GM18519 (cell line): Measurements from ENCODE around the gene UBE2Q2.
"Not testable (repeated sequence)": the region's sequence is repeated elsewhere in the genome, so short reads cannot be mapped to it uniquely, and the experiment has no call there.

Experiments used
- ATAC-seq: cut with Tn5 transposase; IDR thresholded peaks from one replicate; pipeline ENCODE4 v1.9.1; 2021; ENCODE audit warnings: mild to moderate bottlenecking, moderate library complexity; ENCODE audit not compliant: unreplicated experiment, low FRiP score

Gene UBE2Q2

GRCh38 chr15:75842722-75843677, at the start of gene UBE2Q2:
UBE2Q2 (plus strand) TSS chr15:75843447; CDS start chr15:75843667, 220 bp downstream.
- ATAC-seq: no peak

DNA sequence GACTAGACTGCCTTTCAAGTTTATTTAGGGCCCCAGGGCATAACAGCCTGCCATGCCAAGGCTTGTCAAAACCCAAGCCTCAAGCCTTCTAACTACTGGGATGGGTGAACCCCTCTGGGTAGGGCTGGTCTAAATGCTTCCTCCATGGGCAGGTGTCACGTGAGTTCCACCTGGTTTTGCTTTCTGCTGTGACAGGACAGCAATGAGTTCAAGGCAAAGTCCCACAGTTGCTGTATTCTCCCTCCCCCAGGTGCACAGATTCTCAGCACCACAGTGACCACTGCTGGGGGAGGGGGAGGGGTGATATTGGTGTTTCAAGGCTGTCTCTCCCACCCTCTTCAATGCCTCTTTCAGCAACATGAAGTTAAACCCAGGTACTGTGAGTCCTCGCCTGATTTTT, 46.9 kb upstream of the UBE2Q2 start:
- no peak for ATAC-seq

DNA sequence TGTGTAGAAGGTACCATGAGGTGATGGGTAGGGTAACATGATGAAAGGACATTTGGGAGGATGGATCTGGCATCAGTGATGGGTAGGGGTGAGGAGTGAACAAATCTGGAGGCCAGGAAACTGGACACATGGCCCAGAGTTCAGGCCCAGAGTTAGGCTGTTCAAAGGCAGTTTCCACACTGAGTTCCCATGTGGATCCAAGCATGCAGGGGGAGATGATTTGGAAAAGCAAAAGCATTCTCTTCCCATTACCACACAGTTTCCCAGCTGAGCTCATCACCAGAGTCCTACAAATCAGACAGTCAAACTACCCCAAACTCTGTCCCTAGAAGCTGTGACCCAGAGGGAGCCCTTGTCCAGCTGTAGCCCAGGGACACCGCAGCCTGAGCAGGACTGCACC, 46.1 kb upstream of the UBE2Q2 start:
- not testable (repeated sequence) for ATAC-seq

GRCh38 chr15:75799190-75799589, 44.1 kb upstream of the UBE2Q2 start:
- no peak for ATAC-seq

DNA sequence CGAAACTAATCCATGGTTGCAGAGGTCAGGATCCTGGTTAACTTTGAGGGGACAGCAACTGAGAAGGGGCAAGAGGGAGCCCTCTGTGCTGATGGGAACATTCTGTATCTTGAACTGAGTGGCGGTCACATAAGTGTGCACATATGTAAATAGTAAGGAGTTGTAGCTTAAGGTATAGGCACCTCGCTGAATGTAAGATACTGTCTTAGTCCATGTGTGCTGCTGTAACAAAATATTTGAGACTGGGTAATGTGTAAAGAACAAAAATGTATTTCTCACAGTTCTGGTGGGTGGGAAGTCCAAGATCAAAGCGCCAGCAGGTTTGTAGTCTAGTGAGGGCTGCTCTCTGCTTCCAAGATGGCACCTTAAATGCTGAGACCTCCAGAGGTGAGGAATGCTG, 42.8 kb upstream of the UBE2Q2 start:
- ATAC-seq: not testable (repeated sequence)

GRCh38 chr15:75801859-75802593, 41.2 kb upstream of the UBE2Q2 start:
- ATAC-seq: no peak

- not testable (repeated sequence) for ATAC-seq
Measured at GRCh38 chr15:75807486-75807885, 35.8 kb upstream of the UBE2Q2 start.

GRCh38 chr15:75808009-75808408, 35.2 kb upstream of the UBE2Q2 start:
- not testable (repeated sequence) for ATAC-seq

DNA sequence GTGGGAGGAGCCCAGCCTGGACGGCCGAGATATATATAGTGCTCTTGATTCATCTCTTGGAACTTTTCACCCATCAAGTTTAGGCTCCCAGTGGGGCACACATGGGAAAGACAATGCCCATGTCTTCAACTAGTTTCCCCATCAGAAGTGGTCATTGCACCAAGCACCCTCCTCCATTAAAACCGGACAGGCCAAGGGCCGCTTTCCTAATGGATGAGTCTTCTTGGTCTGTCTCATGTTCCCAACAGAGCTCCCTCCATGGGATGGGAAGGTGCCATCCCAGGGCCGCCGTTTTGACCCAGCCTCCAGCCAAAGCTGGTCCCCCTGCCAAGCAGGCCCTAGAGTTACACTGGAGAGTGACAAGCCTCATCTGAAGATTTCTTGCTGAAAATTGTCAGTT, 34.7 kb upstream of the UBE2Q2 start:
- ATAC-seq: no peak

GRCh38 chr15:75809986-75810750, 33.1 kb upstream of the UBE2Q2 start:
- no peak for ATAC-seq

GRCh38 chr15:75810874-75811498, 32.3 kb upstream of the UBE2Q2 start:
- no peak for ATAC-seq

GRCh38 chr15:75811626-75812025, 31.6 kb upstream of the UBE2Q2 start:
- no peak for ATAC-seq

DNA sequence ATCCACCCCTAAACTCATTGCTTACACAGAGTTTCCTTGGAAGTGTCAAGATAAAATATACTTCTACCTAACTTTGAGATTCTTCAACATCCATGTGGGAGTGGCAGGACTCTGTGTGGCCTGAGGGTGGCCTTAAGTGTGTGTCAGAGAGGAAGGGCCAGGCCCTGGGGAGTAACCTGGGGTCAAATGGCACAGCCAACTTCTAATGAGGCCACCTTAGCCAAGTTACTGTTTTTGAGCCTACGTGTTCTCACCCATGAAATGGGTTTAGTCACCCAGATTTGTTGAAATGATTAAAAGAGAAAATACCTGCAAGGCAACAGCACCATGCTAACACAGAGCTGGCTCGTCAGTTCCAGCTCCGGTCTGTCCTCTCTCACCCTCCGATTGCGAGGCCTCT, 28.5 kb upstream of the UBE2Q2 start:
- ATAC-seq: no peak

GRCh38 chr15:75815811-75816719, 27.2 kb upstream of the UBE2Q2 start:
- ATAC-seq: no peak

GRCh38 chr15:75817138-75817935, 25.9 kb upstream of the UBE2Q2 start:
- no peak for ATAC-seq

GRCh38 chr15:75820206-75820605, 23.0 kb upstream of the UBE2Q2 start:
- no peak for ATAC-seq

DNA sequence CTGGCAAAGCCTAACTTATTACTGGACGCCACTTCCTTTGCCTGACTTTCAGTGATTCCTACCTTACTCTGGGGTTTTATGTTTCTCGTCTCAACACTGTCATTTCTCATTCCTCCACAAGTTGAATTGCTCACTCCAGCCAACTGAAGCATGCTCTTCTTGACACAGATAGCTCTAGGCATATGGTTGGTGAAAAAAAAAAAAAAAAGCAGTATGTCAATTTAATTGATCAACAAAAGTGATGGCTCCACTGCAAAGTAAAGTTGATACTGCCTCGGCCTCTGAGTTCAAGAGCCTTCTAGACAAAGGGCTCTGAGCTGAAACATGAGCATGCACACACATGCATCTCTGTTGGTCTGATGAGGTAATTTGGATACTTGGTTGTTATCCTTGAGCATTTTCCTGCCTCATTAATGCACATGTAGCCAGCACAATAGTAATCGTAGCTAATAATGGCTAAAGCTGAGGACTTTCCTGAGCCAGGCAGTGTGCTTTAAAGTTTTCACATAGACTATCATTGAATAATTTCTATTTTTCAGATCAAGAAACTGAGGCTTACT, 21.4 kb upstream of the UBE2Q2 start:
- ATAC-seq: no peak

DNA sequence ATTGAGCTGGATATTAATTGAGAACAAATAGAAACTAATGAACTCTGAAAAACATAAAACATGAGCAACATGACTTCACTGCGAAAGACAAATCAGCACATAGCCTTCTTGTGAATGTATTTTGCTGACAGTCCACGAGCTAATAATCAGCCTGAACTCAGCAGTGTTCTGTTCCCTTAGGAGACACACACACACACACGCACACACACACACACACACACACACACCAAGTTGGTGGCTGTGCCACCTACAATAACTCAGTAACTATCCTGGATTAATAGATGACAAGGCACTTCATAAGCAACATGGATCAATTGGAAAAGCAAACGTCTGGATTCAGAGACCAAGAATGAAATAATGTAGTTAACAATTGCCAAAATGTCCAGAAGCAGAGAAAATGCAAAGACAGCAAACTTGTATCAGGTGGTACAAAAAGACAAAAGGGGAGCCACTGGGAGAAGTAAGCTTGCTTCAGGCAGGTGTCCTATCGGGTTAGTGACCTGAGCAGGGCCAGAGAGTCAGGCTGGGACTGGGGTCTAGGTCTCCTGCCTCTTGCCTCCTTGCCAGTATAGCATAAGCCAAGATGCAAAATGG, 20.5 kb upstream of the UBE2Q2 start:
- no peak for ATAC-seq
